ENCODE results near the gene RAD51B. TPM values are rescaled to one million over a fixed set of nuclear protein-coding genes. Genes with fewer than 3 reads are reported as not detected.

Gene RAD51B
- total RNA-seq, 4 donors from 2014 or later = 5.0 to 31.8 (median 20.6) TPM

DNA sequence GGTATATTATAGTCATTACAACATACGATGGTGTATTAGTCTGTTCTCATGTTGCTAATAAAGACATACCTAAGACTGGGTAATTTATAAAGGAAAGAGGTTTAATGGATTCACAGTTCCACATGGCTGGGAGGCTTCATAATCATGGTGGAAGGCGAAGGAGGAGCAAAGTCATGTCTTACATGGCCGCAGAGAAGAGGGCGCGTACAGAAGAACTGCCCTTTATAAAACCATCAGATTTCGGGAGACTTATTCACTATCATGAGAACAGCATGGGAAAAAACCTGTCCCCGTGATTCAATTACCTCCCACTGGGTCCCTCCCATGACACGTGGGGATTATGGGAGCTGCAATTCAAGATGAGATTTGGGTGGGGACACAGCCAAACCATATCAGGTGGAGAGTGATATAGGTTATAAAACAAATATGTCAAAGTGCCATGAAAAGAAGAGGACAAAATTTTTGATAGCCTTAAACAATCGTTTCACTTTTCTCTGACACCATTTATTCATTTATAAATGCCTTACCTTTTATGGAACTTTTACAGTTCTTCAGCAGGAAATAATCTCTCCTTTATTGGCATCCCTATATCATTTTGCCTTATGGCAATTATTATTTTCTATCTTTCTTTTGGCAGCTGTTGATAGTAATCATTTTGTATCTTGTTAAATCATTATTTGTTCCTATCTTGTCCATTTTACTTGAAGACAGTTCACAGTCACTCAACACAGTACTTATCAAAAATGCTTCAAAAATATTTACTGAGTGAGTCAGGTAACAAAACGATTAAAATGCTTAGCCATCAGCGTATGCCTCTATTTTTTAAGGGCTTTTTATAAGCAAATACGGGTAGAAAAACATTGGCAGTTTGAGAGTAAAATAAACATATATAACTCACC lies 196.0 kb downstream of the RAD51B start:
- no peak for DNase-seq
- no peak overlapping the region for H3K4me3 ChIP-seq
- H3K27me3 ChIP-seq = no peaks in the 10 kb centered on the region
- no peaks in the 10 kb centered on the region for H3K9me3 ChIP-seq
- in situ Hi-C loops (cut with MboI; ENCODE audit: low pct_ligation_motif_present in 1 of 4, low pct_unique_long_range_greater_than_20kb in 1 of 4, low sequenced_read_pairs in 3 of 4) = no loop called here
- H3K36me3 ChIP-seq = no peaks in the 10 kb centered on the region
- 89 to 93% methylated on average over 11 to 12 of the region's 12 CpGs for WGBS, 2 donors (ENCODE audit: low coverage in 1 of 2)
- intact Hi-C loops (cut with DNase I; ENCODE audit: low total_unique reads) = loop anchor here (10.0 kb wide), 1 partner anchor 129 kb away; no protein-coding TSS in a partner anchor
- H3K4me1 ChIP-seq = peaks cover 0 to 73% (median 42%) of the 10 kb centered on the region in 4 donors
- H3K27ac ChIP-seq = peak overlapping the region; percentile 62 to 79 (median 70)
- TF ChIP-seq POLR2A (IDR thresholded peaks at IDR 0.05) = no peak

DNA sequence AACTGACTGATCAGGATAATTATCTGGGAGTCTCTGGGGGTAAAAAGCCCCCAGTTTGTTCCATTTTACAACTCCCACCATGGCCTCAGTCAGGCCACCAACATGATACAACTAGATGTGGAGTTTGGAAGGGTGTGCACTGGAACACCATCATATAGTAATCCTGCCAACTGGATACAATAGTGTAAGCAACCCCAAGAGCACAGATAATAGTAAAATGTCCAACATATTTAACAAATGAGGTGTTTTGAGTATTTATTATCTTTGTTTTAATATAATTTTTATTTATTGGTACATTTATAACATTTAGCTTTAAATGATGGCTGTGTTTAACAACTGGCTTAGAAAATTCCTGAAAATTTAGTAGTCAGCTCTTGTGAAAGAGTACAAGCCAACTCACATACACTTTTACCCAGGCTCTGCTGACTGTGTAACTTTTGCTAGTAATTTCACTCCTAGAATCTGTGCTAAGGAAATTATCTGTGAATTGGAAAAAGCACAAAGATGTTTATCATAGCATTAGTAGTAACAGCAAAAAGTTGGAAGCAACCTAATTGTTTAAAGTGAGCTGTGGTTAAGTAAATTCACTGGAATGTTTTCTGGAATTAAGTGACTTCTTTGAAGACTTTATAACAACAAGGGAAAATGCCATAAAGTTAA lies 196.8 kb downstream of the RAD51B start:
- TF ChIP-seq POLR2AphosphoS5 (IDR thresholded peaks at IDR 0.05) = no peak
- TF ChIP-seq EP300 (IDR thresholded peaks at IDR 0.05; ENCODE audit: low read depth) = no peak
- Histone ChIP-seq H3K4me1 (peaks cover 0 to 73% (median 37%) of the 10 kb centered on the region in 4 donors), H3K27me3 (no peaks in the 10 kb centered on the region), H3K9me3 (no peaks in the 10 kb centered on the region), H3K27ac (peak overlapping the region; percentile 62 to 79 (median 70)), H3K36me3 (no peaks in the 10 kb centered on the region), H3K4me3 (no peak overlapping the region)
- intact Hi-C loops (cut with DNase I; ENCODE audit: low total_unique reads) = loop anchor here (10.0 kb wide), 1 partner anchor 128 kb away; no protein-coding TSS in a partner anchor
- in situ Hi-C loops (cut with MboI; ENCODE audit: low pct_ligation_motif_present in 1 of 4, low pct_unique_long_range_greater_than_20kb in 1 of 4, low sequenced_read_pairs in 3 of 4) = no loop called here
- DNase-seq = no peak

DNA sequence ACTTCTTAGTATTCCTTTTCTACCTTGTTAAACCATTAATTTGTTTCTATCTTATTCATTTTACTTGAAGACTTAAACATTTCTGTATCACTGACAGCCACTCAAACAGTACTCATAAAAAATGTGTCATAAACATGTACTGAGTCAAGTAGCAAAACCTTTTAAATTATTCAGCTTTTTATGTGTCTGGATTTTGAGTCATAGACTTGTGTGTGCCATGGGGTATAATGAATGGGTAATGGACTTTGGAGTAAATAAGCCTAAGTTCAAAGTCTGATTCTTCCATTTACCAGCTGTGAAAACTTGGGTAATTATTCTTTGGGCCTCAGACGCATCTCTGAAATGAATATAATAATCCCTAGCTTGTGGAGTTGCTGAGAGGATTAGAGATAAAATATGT lies 199.0 kb downstream of the RAD51B start:
- Histone ChIP-seq H3K27me3 (no peaks in the 10 kb centered on the region), H3K36me3 (no peaks in the 10 kb centered on the region), H3K4me3 (no peak overlapping the region), H3K4me1 (peaks cover 0 to 58% (median 23%) of the 10 kb centered on the region in 4 donors), H3K9me3 (peaks cover 0 to 9% of the 10 kb centered on the region in 2 donors), H3K27ac (peak overlapping the region; percentile 62 to 79 (median 70))
- DNase-seq = no peak
- in situ Hi-C loops (cut with MboI; ENCODE audit: low pct_ligation_motif_present in 1 of 4, low pct_unique_long_range_greater_than_20kb in 1 of 4, low sequenced_read_pairs in 3 of 4) (no loop called here), intact Hi-C loops (cut with DNase I; ENCODE audit: low total_unique reads) (loop anchor here (10.0 kb wide), 1 partner anchor 126 kb away; no protein-coding TSS in a partner anchor)
- 36 to 40% methylated on average over 1 of the region's 1 CpG for WGBS, 2 donors (ENCODE audit: low coverage in 1 of 2)
- TF ChIP-seq, protein P1, sequence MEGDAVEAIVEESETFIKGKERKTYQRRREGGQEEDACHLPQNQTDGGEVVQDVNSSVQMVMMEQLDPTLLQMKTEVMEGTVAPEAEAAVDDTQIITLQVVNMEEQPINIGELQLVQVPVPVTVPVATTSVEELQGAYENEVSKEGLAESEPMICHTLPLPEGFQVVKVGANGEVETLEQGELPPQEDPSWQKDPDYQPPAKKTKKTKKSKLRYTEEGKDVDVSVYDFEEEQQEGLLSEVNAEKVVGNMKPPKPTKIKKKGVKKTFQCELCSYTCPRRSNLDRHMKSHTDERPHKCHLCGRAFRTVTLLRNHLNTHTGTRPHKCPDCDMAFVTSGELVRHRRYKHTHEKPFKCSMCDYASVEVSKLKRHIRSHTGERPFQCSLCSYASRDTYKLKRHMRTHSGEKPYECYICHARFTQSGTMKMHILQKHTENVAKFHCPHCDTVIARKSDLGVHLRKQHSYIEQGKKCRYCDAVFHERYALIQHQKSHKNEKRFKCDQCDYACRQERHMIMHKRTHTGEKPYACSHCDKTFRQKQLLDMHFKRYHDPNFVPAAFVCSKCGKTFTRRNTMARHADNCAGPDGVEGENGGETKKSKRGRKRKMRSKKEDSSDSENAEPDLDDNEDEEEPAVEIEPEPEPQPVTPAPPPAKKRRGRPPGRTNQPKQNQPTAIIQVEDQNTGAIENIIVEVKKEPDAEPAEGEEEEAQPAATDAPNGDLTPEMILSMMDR (IDR thresholded peaks at IDR 0.05) = no peak
- peak in 2 of 3 donors; percentile 42 to 48 for TF ChIP-seq POLR2AphosphoS5 (IDR thresholded peaks at IDR 0.05)

DNA sequence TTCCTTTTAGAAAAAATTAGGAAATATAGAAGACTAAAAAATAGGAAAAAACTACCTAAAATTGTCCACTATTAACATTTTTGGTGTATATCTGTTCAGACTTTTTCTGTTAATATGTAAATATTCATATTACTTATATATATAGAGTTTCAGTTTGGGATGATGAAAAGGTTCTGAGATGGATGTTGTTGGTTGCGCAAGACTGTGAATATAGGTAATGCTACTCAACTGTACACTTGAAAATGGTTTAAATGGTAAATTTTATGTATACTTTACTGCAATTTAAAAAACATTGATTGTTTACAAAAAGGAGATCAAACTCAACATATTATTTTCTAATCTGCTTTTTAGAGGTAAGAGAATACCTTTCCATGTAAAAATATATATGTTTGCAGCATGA lies 200.9 kb downstream of the RAD51B start:
- peaks cover 0 to 10% of the 10 kb centered on the region in 2 donors for H3K9me3 ChIP-seq
- DNase-seq = no peak
- WGBS, 2 donors (ENCODE audit: low coverage in 1 of 2) = 89 to 93% methylated on average over 1 of the region's 1 CpG
- H3K27ac ChIP-seq = peak overlapping the region in 3 of 4 donors; percentile 29 to 54 (median 41)
- intact Hi-C loops (cut with DNase I; ENCODE audit: low total_unique reads) (no loop called here), in situ Hi-C loops (cut with MboI; ENCODE audit: low pct_ligation_motif_present in 1 of 4, low pct_unique_long_range_greater_than_20kb in 1 of 4, low sequenced_read_pairs in 3 of 4) (no loop called here)
- H3K4me1 ChIP-seq = peaks cover 0 to 58% (median 23%) of the 10 kb centered on the region in 4 donors
- TF ChIP-seq, protein P1 (IDR thresholded peaks at IDR 0.05) = no peak
- TF ChIP-seq EP300 (IDR thresholded peaks at IDR 0.05; ENCODE audit: low read depth) (no peak), POLR2A (IDR thresholded peaks at IDR 0.05) (no peak), POLR2AphosphoS5 (IDR thresholded peaks at IDR 0.05) (no peak)
- no peak overlapping the region for H3K4me3 ChIP-seq
- no peaks in the 10 kb centered on the region for H3K36me3 ChIP-seq
- no peaks in the 10 kb centered on the region for H3K27me3 ChIP-seq
